Osteoblast (primary cell): Measurements from ENCODE around the gene C17orf67. TPM values are rescaled to one million over a fixed set of nuclear protein-coding genes. Genes with fewer than 3 reads are reported as not detected.

ENCODE experiments used
- DNase-seq: peaks from one replicate; pipeline ENCODE4 v3.0.0; 2011; ENCODE audit warnings: low spot score, mixed read lengths; ENCODE audit not compliant: insufficient read length; ENCODE audit errors: missing footprints
- H2AFZ ChIP-seq: 2 replicates; pipeline ENCODE4 v1.6.0; 2011; ENCODE audit warnings: mild to moderate bottlenecking, low read length
- H3K27ac ChIP-seq: 2 replicates; pipeline ENCODE4 v1.5.1; 2011; ENCODE audit warnings: mild to moderate bottlenecking, low read depth, low read length, moderate library complexity
- H3K27me3 ChIP-seq: 2 replicates; pipeline ENCODE4 v1.6.0; 2012; ENCODE audit warnings: mild to moderate bottlenecking, control low read depth, inconsistent platforms, low read length, moderate library complexity; ENCODE audit not compliant: insufficient read depth
- H3K36me3 ChIP-seq: 2 replicates; pipeline ENCODE4 v1.5.1; 2011; ENCODE audit warnings: mild to moderate bottlenecking, low read length, control low read depth, moderate library complexity; ENCODE audit not compliant: insufficient read depth
- H3K4me1 ChIP-seq: 2 replicates; pipeline ENCODE4 v1.5.1; 2011; ENCODE audit warnings: mild to moderate bottlenecking, low read length, control low read depth, moderate library complexity; ENCODE audit not compliant: insufficient read depth
- H3K4me2 ChIP-seq: 2 replicates; pipeline ENCODE4 v1.6.0; 2011; ENCODE audit warnings: mild to moderate bottlenecking, low read length; ENCODE audit not compliant: insufficient read depth
- H3K4me3 ChIP-seq: fragments of 200-600 bp; sonication (generic); 3 replicates; pipeline ENCODE4 v1.5.1; 2012; ENCODE audit warnings: mild to moderate bottlenecking, low read length, inconsistent platforms; ENCODE audit not compliant: insufficient read depth
- H3K79me2 ChIP-seq: 2 replicates; pipeline ENCODE4 v1.6.0; 2012; ENCODE audit warnings: mild to moderate bottlenecking, low read length, control low read depth, inconsistent platforms; ENCODE audit not compliant: insufficient read depth
- H3K9me3 ChIP-seq: 2 replicates; pipeline ENCODE4 v1.5.1; 2011; ENCODE audit warnings: low read depth, low read length, control low read depth
- H4K20me1 ChIP-seq: 2 replicates; pipeline ENCODE4 v1.6.0; 2012; ENCODE audit warnings: mild to moderate bottlenecking, low read length, control low read depth; ENCODE audit not compliant: insufficient read depth
- total RNA-seq: library from RNA; depleted of rRNA; stranded (reverse); fragments of >200 nt; gene quantifications from 2 replicates; pipeline ENCODE4 v1.2.3, GENCODE V29; 2012
- TF ChIP-seq, protein P1 (sequence below): IDR thresholded peaks from 2 replicates; pipeline ENCODE4 v1.5.1; 2011; ENCODE audit warnings: mild to moderate bottlenecking, low read depth, low read length, moderate library complexity; ENCODE audit errors: extremely low read depth

Gene C17orf67
- total RNA-seq, 1 donor: 0.36 TPM

DNA sequence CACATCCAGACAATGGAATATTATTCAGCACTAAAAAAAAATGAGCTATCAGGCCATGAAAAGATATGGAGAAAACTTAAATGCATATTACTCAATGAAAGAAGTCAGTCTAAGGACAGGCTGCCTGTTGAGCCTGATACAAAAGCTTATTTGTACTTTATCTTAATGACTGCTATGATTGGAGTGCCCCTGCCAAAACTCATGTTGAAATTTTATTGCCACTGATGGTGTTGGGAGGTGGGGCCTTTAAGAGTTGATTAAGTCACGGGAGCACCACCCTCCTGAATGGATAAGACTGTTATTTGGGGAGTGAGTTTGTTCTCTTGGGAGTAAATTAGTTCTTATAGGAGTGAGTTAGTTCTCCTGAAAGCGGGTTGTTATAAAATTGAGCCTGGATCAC, 9.9 kb downstream of the C17orf67 start:
- Histone ChIP-seq H3K9me3 (no peaks in the 10 kb centered on the region), H3K4me1 (no peaks in the 10 kb centered on the region), H3K36me3 (no peaks in the 10 kb centered on the region), H3K27me3 (no peaks in the 10 kb centered on the region), H3K27ac (no peak overlapping the region), H4K20me1 (no peaks in the 10 kb centered on the region), H2AFZ (no peak overlapping the region), H3K4me3 (no peak overlapping the region), H3K79me2 (no peaks in the 10 kb centered on the region), H3K4me2 (no peak overlapping the region)
- TF ChIP-seq, protein P1, sequence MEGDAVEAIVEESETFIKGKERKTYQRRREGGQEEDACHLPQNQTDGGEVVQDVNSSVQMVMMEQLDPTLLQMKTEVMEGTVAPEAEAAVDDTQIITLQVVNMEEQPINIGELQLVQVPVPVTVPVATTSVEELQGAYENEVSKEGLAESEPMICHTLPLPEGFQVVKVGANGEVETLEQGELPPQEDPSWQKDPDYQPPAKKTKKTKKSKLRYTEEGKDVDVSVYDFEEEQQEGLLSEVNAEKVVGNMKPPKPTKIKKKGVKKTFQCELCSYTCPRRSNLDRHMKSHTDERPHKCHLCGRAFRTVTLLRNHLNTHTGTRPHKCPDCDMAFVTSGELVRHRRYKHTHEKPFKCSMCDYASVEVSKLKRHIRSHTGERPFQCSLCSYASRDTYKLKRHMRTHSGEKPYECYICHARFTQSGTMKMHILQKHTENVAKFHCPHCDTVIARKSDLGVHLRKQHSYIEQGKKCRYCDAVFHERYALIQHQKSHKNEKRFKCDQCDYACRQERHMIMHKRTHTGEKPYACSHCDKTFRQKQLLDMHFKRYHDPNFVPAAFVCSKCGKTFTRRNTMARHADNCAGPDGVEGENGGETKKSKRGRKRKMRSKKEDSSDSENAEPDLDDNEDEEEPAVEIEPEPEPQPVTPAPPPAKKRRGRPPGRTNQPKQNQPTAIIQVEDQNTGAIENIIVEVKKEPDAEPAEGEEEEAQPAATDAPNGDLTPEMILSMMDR: no peak
- DNase-seq: no peak

DNA sequence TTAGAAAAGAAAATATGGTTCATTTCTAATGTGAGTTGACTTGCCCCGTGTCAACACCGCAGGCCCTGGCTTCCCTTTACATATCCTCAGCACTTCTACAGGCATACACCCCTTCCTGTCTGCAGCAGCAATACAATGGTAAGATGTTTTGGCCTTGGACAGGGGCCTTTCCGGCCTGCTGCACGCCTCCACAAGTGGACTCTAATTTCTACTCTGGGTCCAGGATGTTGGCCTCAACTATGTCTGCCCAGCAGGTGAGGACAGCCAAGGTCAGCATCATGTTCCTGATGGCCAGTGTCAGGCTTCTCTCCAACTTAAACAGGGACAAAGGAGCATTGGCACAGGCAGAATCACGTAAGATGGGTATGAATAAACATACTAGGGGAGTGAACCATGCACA, 11.0 kb downstream of the C17orf67 start:
- TF ChIP-seq, protein P1: no peak
- Histone ChIP-seq H3K36me3 (no peaks in the 10 kb centered on the region), H3K27ac (no peak overlapping the region), H3K27me3 (no peaks in the 10 kb centered on the region), H2AFZ (no peak overlapping the region), H3K9me3 (no peaks in the 10 kb centered on the region), H4K20me1 (no peaks in the 10 kb centered on the region), H3K4me3 (no peak overlapping the region), H3K4me1 (no peaks in the 10 kb centered on the region), H3K4me2 (no peak overlapping the region), H3K79me2 (no peaks in the 10 kb centered on the region)
- no peak for DNase-seq

DNA sequence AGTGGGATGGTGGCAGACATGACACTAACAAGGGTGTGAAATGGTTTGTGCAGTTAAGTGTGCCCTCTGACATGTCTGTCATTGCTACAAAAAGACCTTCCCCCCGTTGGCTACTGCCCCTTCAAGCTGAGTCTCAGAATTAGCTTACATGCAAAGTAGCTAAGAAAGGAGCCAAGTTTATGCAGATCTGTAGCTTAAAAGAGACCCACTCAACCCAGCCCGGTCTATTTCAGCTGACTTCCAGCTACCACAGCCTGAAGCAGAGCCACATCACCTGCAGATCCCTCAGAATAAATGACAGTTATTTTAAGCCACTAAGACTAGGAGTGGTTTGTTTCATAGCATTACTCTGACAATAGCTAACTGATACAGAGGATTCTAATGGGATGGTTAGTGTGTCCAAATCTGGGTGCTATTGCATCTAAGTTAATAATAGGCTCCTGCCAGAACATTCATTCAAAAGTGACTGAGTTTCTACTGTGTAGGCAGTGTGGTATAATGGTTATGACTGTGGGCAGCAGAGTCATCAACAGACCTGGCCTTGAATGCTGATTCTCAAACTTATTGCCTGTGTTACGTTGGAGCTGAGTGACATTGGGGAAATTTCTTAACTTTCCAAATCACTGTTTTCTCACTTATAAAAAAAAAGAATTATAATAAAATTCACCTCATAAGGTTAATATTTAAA, 11.7 kb downstream of the C17orf67 start:
- TF ChIP-seq, protein P1: no peak
- DNase-seq: no peak
- no peak overlapping the region for H3K4me2 ChIP-seq
- no peak overlapping the region for H2AFZ ChIP-seq
- H3K27ac ChIP-seq: no peak overlapping the region
- no peaks in the 10 kb centered on the region for H4K20me1 ChIP-seq
- no peaks in the 10 kb centered on the region for H3K36me3 ChIP-seq
- H3K27me3 ChIP-seq: no peaks in the 10 kb centered on the region
- H3K79me2 ChIP-seq: no peaks in the 10 kb centered on the region
- no peaks in the 10 kb centered on the region for H3K4me1 ChIP-seq
- H3K4me3 ChIP-seq: no peak overlapping the region
- no peaks in the 10 kb centered on the region for H3K9me3 ChIP-seq

DNA sequence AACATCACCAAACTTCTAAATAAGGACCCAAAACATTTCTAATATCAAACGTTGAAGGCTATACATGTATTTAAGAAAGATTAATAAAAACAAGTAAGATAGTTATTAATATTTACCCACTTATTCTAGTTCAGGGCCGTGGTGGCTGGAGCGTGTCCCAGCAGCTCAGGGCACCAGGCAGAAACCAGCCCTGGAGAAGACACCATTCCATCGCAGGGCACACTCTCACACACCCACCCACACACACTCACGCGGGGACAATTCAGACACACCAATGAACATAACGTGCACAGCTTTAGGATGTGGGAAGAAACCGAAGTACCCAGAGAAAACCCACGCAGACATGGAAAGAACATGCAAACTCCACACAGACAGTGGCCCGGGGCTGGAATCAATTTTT, 13.5 kb downstream of the C17orf67 start:
- TF ChIP-seq, protein P1: no peak
- no peaks in the 10 kb centered on the region for H3K36me3 ChIP-seq
- H3K27ac ChIP-seq: no peak overlapping the region
- H3K79me2 ChIP-seq: no peaks in the 10 kb centered on the region
- no peak overlapping the region for H3K4me3 ChIP-seq
- H3K4me2 ChIP-seq: no peak overlapping the region
- H4K20me1 ChIP-seq: no peaks in the 10 kb centered on the region
- no peak overlapping the region for H2AFZ ChIP-seq
- no peaks in the 10 kb centered on the region for H3K27me3 ChIP-seq
- H3K4me1 ChIP-seq: peaks cover 2% of the 10 kb centered on the region
- no peaks in the 10 kb centered on the region for H3K9me3 ChIP-seq
- DNase-seq: no peak
